ENCODE measurements around the gene PIK3R5. TPM values are rescaled to one million over a fixed set of nuclear protein-coding genes. Genes with fewer than 3 reads are reported as not detected.

Gene PIK3R5
- total RNA-seq, 4 donors from 2014 or later, result 0.63 to 5.9 (median 2.9) TPM

GRCh38 chr17:8909586-8910270, 55.8 kb downstream of the PIK3R5 start:
- H3K27me3 ChIP-seq, result no peaks in the 10 kb centered on the region
- no peak for ATAC-seq

DNA sequence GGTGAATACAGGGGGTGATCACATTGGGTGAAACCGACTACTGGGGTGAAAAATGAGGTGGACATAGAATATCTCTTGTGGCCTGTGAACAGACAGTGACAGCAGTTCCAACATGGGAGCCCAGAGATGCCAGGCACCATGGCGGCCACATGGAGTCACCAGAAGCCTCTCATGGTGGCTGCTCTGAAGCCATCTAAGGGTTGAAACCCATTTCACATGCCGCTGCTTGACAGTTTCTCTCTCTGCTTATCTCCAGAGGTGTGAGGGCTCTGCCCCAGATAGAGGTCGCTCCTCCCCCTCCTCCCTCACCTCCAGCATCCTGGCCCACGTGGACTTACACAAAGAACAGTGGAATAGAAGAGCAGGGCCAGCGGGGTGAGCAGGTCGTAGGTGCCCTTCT, 60.2 kb downstream of the PIK3R5 start:
- DNase-seq (no peak), ATAC-seq (no peak)
- H3K27me3 ChIP-seq, result no peaks in the 10 kb centered on the region
- no peaks in the 10 kb centered on the region for H3K4me1 ChIP-seq
- no peaks in the 10 kb centered on the region for H3K36me3 ChIP-seq
- H3K4me3 ChIP-seq, result no peak overlapping the region
- intact Hi-C loops (cut with DNase I; ENCODE audit: low total_unique reads) (no loop called here), in situ Hi-C loops (cut with MboI; ENCODE audit: low sequenced_read_pairs in 4 of 4) (no loop called here)
- TF ChIP-seq POLR2A (IDR thresholded peaks at IDR 0.05), result no peak
- TF ChIP-seq CTCF (IDR thresholded peaks at IDR 0.05 in 4 of 5, conservative IDR thresholded peaks at IDR 0.05 in 1 of 5), result no peak
- no peaks in the 10 kb centered on the region for H3K9me3 ChIP-seq
- no peak overlapping the region for H3K27ac ChIP-seq

More at GRCh38 chr17:8909586-8910270, 55.8 kb downstream of the PIK3R5 start:
- intact Hi-C loops (cut with DNase I; ENCODE audit: low total_unique reads) (no loop called here), in situ Hi-C loops (cut with MboI; ENCODE audit: low sequenced_read_pairs in 4 of 4) (no loop called here)
- Histone ChIP-seq H3K4me1 (no peaks in the 10 kb centered on the region), H3K4me3 (no peak overlapping the region), H3K9me3 (no peaks in the 10 kb centered on the region), H3K36me3 (no peaks in the 10 kb centered on the region), H3K27ac (no peak overlapping the region)
- TF ChIP-seq CTCF (IDR thresholded peaks at IDR 0.05 in 4 of 5, conservative IDR thresholded peaks at IDR 0.05 in 1 of 5) (no peak), POLR2A (IDR thresholded peaks at IDR 0.05) (no peak)
- no peak for DNase-seq

DNA sequence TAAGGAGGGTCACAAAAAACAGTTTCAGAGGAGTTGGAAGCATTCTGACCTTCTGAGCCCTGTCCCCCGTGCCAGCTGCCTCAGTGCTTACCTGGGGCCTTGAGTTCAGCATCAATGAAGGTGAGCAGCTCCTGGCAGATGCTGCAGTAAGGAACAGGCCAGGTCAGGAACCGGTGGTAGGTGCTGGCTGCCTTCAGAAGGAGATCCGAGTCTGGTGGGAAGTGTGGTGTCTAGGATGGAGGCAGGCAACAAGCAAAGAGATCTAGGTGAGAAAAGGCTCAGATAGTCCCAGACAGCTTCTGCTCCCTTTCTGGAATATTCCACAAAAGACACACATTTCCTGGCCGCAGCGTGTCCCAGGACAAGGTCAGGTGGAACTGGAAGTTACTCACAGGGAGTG, 60.8 kb downstream of the PIK3R5 start:
- TF ChIP-seq POLR2A (IDR thresholded peaks at IDR 0.05), result no peak
- TF ChIP-seq CTCF (IDR thresholded peaks at IDR 0.05 in 4 of 5, conservative IDR thresholded peaks at IDR 0.05 in 1 of 5), result no peak
- no peak overlapping the region for H3K4me3 ChIP-seq
- no peak overlapping the region for H3K27ac ChIP-seq
- no peaks in the 10 kb centered on the region for H3K36me3 ChIP-seq
- intact Hi-C loops (cut with DNase I; ENCODE audit: low total_unique reads), result no loop called here
- in situ Hi-C loops (cut with MboI; ENCODE audit: low sequenced_read_pairs in 4 of 4), result no loop called here
- ATAC-seq, result no peak
- no peaks in the 10 kb centered on the region for H3K27me3 ChIP-seq
- no peaks in the 10 kb centered on the region for H3K4me1 ChIP-seq
- no peak for DNase-seq
- no peaks in the 10 kb centered on the region for H3K9me3 ChIP-seq

- in situ Hi-C loops (cut with MboI; ENCODE audit: low sequenced_read_pairs in 4 of 4), result no loop called here
- ATAC-seq (no peak), DNase-seq (no peak)
- Histone ChIP-seq H3K4me3 (no peak overlapping the region), H3K4me1 (no peaks in the 10 kb centered on the region), H3K27ac (no peak overlapping the region), H3K36me3 (no peaks in the 10 kb centered on the region), H3K27me3 (no peaks in the 10 kb centered on the region), H3K9me3 (no peaks in the 10 kb centered on the region)
- TF ChIP-seq CTCF (IDR thresholded peaks at IDR 0.05 in 4 of 5, conservative IDR thresholded peaks at IDR 0.05 in 1 of 5), result no peak
- TF ChIP-seq POLR2A (IDR thresholded peaks at IDR 0.05), result no peak
- intact Hi-C loops (cut with DNase I; ENCODE audit: low total_unique reads), result no loop called here
Observed at GRCh38 chr17:8904201-8904600, 61.3 kb downstream of the PIK3R5 start.
